ENCODE measurements around the gene LSAMP.

LSAMP gene

GRCh38 chr3:116280130-116280740, 165.1 kb downstream of the LSAMP start:
- Histone ChIP-seq H3K9me3 (ENCODE audit: control insufficient read depth, low read length) (no peaks in the 10 kb centered on the region), H3K27me3 (ENCODE audit: control insufficient read depth, insufficient read depth, low read length, poor library complexity, severe bottlenecking) (no peaks in the 10 kb centered on the region), H3K4me1 (ENCODE audit: control insufficient read depth, insufficient read depth, low read length) (peaks cover 12% of the 10 kb centered on the region), H3K27ac (ENCODE audit: insufficient read depth, low read depth, low read length, poor library complexity, severe bottlenecking) (no peak overlapping the region), H3K36me3 (ENCODE audit: control insufficient read depth, insufficient read depth, low read length) (no peaks in the 10 kb centered on the region), H3K4me3 (ENCODE audit: insufficient read depth, low read depth, low read length) (no peak overlapping the region)
- 85% methylated on average over 5 of the region's 5 CpGs for WGBS, 2 experiments

- no peaks in the 10 kb centered on the region for H3K36me3 ChIP-seq (ENCODE audit: control insufficient read depth, insufficient read depth, low read length)
- H3K27ac ChIP-seq (ENCODE audit: insufficient read depth, low read depth, low read length, poor library complexity, severe bottlenecking), result no peak overlapping the region
- H3K9me3 ChIP-seq (ENCODE audit: control insufficient read depth, low read length), result no peaks in the 10 kb centered on the region
- 32 to 34% methylated on average over 3 of the region's 3 CpGs for WGBS, 2 experiments
- H3K4me1 ChIP-seq (ENCODE audit: control insufficient read depth, insufficient read depth, low read length), result peaks cover 12% of the 10 kb centered on the region
- no peaks in the 10 kb centered on the region for H3K27me3 ChIP-seq (ENCODE audit: control insufficient read depth, insufficient read depth, low read length, poor library complexity, severe bottlenecking)
- no peak overlapping the region for H3K4me3 ChIP-seq (ENCODE audit: insufficient read depth, low read depth, low read length)
Observed at GRCh38 chr3:116276675-116277074, 168.6 kb downstream of the LSAMP start.

GRCh38 chr3:116270056-116270455, 175.2 kb downstream of the LSAMP start:
- Histone ChIP-seq H3K9me3 (ENCODE audit: control insufficient read depth, low read length) (no peaks in the 10 kb centered on the region), H3K36me3 (ENCODE audit: control insufficient read depth, insufficient read depth, low read length) (no peaks in the 10 kb centered on the region), H3K4me3 (ENCODE audit: insufficient read depth, low read depth, low read length) (no peak overlapping the region), H3K27ac (ENCODE audit: insufficient read depth, low read depth, low read length, poor library complexity, severe bottlenecking) (no peak overlapping the region), H3K4me1 (ENCODE audit: control insufficient read depth, insufficient read depth, low read length) (no peaks in the 10 kb centered on the region), H3K27me3 (ENCODE audit: control insufficient read depth, insufficient read depth, low read length, poor library complexity, severe bottlenecking) (no peaks in the 10 kb centered on the region)
- WGBS, 2 experiments, result 95 to 100% methylated on average over 2 of the region's 2 CpGs

GRCh38 chr3:116267116-116267515, 178.2 kb downstream of the LSAMP start:
- Histone ChIP-seq H3K36me3 (ENCODE audit: control insufficient read depth, insufficient read depth, low read length) (no peaks in the 10 kb centered on the region), H3K27ac (ENCODE audit: insufficient read depth, low read depth, low read length, poor library complexity, severe bottlenecking) (no peak overlapping the region), H3K4me3 (ENCODE audit: insufficient read depth, low read depth, low read length) (no peak overlapping the region), H3K9me3 (ENCODE audit: control insufficient read depth, low read length) (no peaks in the 10 kb centered on the region), H3K27me3 (ENCODE audit: control insufficient read depth, insufficient read depth, low read length, poor library complexity, severe bottlenecking) (no peaks in the 10 kb centered on the region), H3K4me1 (ENCODE audit: control insufficient read depth, insufficient read depth, low read length) (no peaks in the 10 kb centered on the region)
- WGBS, 2 experiments, result 92 to 98% methylated on average over 1 of the region's 1 CpG

GRCh38 chr3:116265976-116266584, 179.2 kb downstream of the LSAMP start:
- Histone ChIP-seq H3K9me3 (ENCODE audit: control insufficient read depth, low read length) (no peaks in the 10 kb centered on the region), H3K27me3 (ENCODE audit: control insufficient read depth, insufficient read depth, low read length, poor library complexity, severe bottlenecking) (no peaks in the 10 kb centered on the region), H3K4me1 (ENCODE audit: control insufficient read depth, insufficient read depth, low read length) (no peaks in the 10 kb centered on the region), H3K36me3 (ENCODE audit: control insufficient read depth, insufficient read depth, low read length) (no peaks in the 10 kb centered on the region), H3K27ac (ENCODE audit: insufficient read depth, low read depth, low read length, poor library complexity, severe bottlenecking) (no peak overlapping the region), H3K4me3 (ENCODE audit: insufficient read depth, low read depth, low read length) (no peak overlapping the region)
- WGBS, 2 experiments, result 100% methylated on average over 1 of the region's 1 CpG; no CpG with 5 or more reads in 1 of the 2 experiments

- 88 to 95% methylated on average over 8 of the region's 8 CpGs for WGBS, 2 experiments
Observed at GRCh38 chr3:116265320-116265695, 180.0 kb downstream of the LSAMP start.

GRCh38 chr3:116264546-116265319, 180.6 kb downstream of the LSAMP start:
- H3K4me1 ChIP-seq (ENCODE audit: control insufficient read depth, insufficient read depth, low read length), result peaks cover 2% of the 10 kb centered on the region
- H3K36me3 ChIP-seq (ENCODE audit: control insufficient read depth, insufficient read depth, low read length), result no peaks in the 10 kb centered on the region
- H3K27me3 ChIP-seq (ENCODE audit: control insufficient read depth, insufficient read depth, low read length, poor library complexity, severe bottlenecking), result no peaks in the 10 kb centered on the region
- no peak overlapping the region for H3K4me3 ChIP-seq (ENCODE audit: insufficient read depth, low read depth, low read length)
- H3K9me3 ChIP-seq (ENCODE audit: control insufficient read depth, low read length), result no peaks in the 10 kb centered on the region
- WGBS, 2 experiments, result 70 to 82% methylated on average over 4 of the region's 4 CpGs
- H3K27ac ChIP-seq (ENCODE audit: insufficient read depth, low read depth, low read length, poor library complexity, severe bottlenecking), result no peak overlapping the region

More at GRCh38 chr3:116265320-116265695, 180.0 kb downstream of the LSAMP start:
- Histone ChIP-seq H3K4me3 (ENCODE audit: insufficient read depth, low read depth, low read length) (no peak overlapping the region), H3K27me3 (ENCODE audit: control insufficient read depth, insufficient read depth, low read length, poor library complexity, severe bottlenecking) (no peaks in the 10 kb centered on the region), H3K4me1 (ENCODE audit: control insufficient read depth, insufficient read depth, low read length) (no peaks in the 10 kb centered on the region), H3K36me3 (ENCODE audit: control insufficient read depth, insufficient read depth, low read length) (no peaks in the 10 kb centered on the region), H3K9me3 (ENCODE audit: control insufficient read depth, low read length) (no peaks in the 10 kb centered on the region), H3K27ac (ENCODE audit: insufficient read depth, low read depth, low read length, poor library complexity, severe bottlenecking) (no peak overlapping the region)

- Histone ChIP-seq H3K36me3 (ENCODE audit: control insufficient read depth, insufficient read depth, low read length) (no peaks in the 10 kb centered on the region), H3K27ac (ENCODE audit: insufficient read depth, low read depth, low read length, poor library complexity, severe bottlenecking) (no peak overlapping the region), H3K4me1 (ENCODE audit: control insufficient read depth, insufficient read depth, low read length) (peaks cover 5% of the 10 kb centered on the region), H3K9me3 (ENCODE audit: control insufficient read depth, low read length) (no peaks in the 10 kb centered on the region), H3K4me3 (ENCODE audit: insufficient read depth, low read depth, low read length) (no peak overlapping the region), H3K27me3 (ENCODE audit: control insufficient read depth, insufficient read depth, low read length, poor library complexity, severe bottlenecking) (no peaks in the 10 kb centered on the region)
- WGBS, 2 experiments, result 85 to 86% methylated on average over 5 of the region's 5 CpGs
Observed at GRCh38 chr3:116263842-116264545, 181.3 kb downstream of the LSAMP start.

GRCh38 chr3:116260491-116260890, 184.8 kb downstream of the LSAMP start:
- no peaks in the 10 kb centered on the region for H3K9me3 ChIP-seq (ENCODE audit: control insufficient read depth, low read length)
- 25 to 26% methylated on average over 2 of the region's 2 CpGs for WGBS, 2 experiments
- H3K4me3 ChIP-seq (ENCODE audit: insufficient read depth, low read depth, low read length), result no peak overlapping the region
- H3K4me1 ChIP-seq (ENCODE audit: control insufficient read depth, insufficient read depth, low read length), result peaks cover 11% of the 10 kb centered on the region
- H3K36me3 ChIP-seq (ENCODE audit: control insufficient read depth, insufficient read depth, low read length), result no peaks in the 10 kb centered on the region
- no peaks in the 10 kb centered on the region for H3K27me3 ChIP-seq (ENCODE audit: control insufficient read depth, insufficient read depth, low read length, poor library complexity, severe bottlenecking)
- no peak overlapping the region for H3K27ac ChIP-seq (ENCODE audit: insufficient read depth, low read depth, low read length, poor library complexity, severe bottlenecking)

- no peaks in the 10 kb centered on the region for H3K9me3 ChIP-seq (ENCODE audit: control insufficient read depth, low read length)
Observed at GRCh38 chr3:116259984-116260383, 185.3 kb downstream of the LSAMP start.

More at GRCh38 chr3:116259984-116260383, 185.3 kb downstream of the LSAMP start:
- H3K4me1 ChIP-seq (ENCODE audit: control insufficient read depth, insufficient read depth, low read length), result peaks cover 11% of the 10 kb centered on the region
- no peak overlapping the region for H3K4me3 ChIP-seq (ENCODE audit: insufficient read depth, low read depth, low read length)
- peak overlapping the region; percentile 51 for H3K27ac ChIP-seq (ENCODE audit: insufficient read depth, low read depth, low read length, poor library complexity, severe bottlenecking)
- H3K27me3 ChIP-seq (ENCODE audit: control insufficient read depth, insufficient read depth, low read length, poor library complexity, severe bottlenecking), result no peaks in the 10 kb centered on the region
- no peaks in the 10 kb centered on the region for H3K36me3 ChIP-seq (ENCODE audit: control insufficient read depth, insufficient read depth, low read length)
